Measurements from ENCODE around the gene ASIC2.

- TF ChIP-seq CTCF (conservative IDR thresholded peaks at IDR 0.05) (no peak), EZH2 (IDR thresholded peaks at IDR 0.05; ENCODE audit: low read depth) (no peak)
These were observed 312.9 kb downstream of the ASIC2 start for GRCh38 chr17:32980230-32980629.
